Stimulated activated CD8-positive, alpha-beta memory T cell treated with anti-CD3 and anti-CD28 coated beads, Interleukin-12 subunit alpha, Interleukin-12 subunit beta, amount 100 ng/mL, for 1 hour (primary cell): ENCODE data around the gene GNG7.

Experiments used
- DNase-seq: peaks from one replicate; pipeline ENCODE4 v3.0.0-alpha.2; 2020; ENCODE audit warnings: low read depth

GNG7 gene

GRCh38 chr19:2461751-2462634 lies 240.5 kb downstream of the GNG7 start:
- peak; percentile 34 for DNase-seq
